Fibroblast of skin of left quadriceps (primary cell): ENCODE results near the gene EPRS1.
A peak's percentile ranks its signal among the peaks of the same experiment; 100 is the strongest.
"Not testable (repeated sequence)": the region's sequence is repeated elsewhere in the genome, so short reads cannot be mapped to it uniquely, and the experiment has no call there.

Experiments used
- DNase-seq, 2 experiments: peaks; one replicate each; pipeline ENCODE4 v3.0.0-alpha.2; 2013; ENCODE audit warnings: low read depth in 2 of 2

EPRS1 gene

GRCh38 chr1:220046052-220046930 is at the start of gene EPRS1:
EPRS1 (minus strand) TSS chr1:220046505; CDS start chr1:220046388, 117 bp downstream.
- DNase-seq = peak; percentile 95 to 96

DNA sequence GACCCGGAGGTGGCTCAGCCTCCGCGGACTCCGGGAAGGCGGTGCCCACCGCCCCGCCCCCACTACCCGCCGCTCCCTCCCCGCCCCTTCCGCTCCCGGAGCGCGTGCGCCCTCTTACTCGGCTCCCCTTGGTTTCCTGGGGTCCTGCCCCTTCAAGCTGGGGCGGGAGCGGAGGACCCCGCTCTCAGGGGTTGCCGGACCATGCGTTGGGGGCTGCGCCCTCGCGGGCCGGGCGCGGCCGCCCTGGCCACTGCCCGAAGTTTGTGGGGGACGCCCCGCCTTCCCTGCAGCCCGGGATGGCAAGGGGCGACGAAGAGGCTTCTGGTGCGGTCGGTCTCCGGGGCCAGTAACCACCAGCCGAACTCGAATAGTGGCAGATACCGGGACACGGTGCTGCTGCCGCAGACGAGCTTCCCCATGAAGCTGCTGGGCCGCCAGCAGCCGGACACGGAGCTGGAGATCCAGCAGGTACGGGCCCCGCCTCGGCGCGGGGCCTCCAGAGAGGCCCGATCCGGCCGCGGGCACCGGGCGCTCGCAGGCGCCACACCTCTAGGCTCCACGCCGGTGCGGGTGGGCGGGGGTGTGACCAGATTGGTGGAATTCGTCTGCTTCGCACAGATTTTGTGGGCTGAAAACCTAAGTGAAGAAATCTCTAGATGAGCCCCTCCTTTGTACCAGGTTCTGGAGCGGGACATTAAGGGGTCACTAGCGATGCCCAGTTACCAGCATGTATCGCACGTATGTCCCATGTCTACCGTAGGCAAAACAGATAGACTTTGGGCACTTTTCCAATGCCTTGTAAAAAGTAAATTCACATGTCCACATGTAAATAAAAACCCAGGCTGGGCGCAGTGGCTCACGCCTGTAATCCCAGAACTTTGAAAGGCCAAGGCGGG is 48.0 kb upstream of the EPRS1 start, which contains the start of gene IARS2:
Gene IARS2, plus strand, starts transcription at position 117 of the 896 bp plus-strand sequence. Its CDS starts 85 bp downstream, at position 202.
- peak; percentile 59 to 63 for DNase-seq

DNA sequence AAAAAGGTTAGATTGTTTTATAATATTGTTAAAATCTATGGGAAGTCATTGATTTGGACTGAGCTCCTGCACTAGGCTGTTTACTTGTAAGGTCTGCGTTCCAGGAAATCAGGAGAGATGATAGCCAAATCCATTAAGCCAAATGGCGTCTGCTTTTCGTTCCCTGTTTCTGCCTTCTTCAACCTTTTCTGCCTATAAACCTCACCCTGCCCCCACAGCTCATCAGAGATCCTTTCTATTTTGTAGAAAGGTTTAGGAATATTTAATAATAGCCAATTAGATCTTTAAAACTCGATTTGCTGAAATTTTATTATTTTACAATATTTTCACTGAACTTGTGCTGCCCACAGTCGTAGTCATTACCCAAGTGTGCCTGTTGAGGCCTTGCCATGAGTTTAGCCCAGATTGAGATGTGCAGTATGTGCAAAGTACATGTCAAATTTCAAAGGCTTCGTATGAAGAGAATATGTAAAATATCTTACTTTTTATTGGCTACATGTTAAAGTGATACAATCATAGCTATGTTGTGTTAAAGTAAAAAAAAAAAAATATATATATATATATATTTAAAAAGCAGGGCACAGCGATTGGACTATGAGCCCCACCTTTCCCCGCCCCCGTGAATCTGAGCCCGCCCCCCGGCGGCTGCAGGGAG is 47.2 kb upstream of the EPRS1 start:
- DNase-seq = no peak

DNA sequence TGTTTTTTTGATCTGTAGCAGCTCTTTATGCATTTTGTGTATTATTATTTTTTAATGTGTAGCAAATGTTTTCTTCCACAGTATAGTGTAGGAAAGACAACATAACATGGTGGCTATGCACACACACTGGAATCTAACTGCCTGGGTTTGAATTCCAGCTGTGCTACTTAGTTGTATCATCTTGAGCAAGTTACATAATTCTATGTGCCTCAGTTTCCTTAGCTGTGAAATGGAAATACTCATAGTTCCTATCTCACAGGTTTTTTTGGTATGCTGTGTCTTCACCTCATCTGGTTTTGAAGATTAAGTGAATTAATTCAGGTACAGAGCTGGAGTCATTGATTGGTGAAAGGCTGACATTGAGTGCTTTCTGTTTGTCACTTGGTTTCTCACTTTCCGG is 46.4 kb upstream of the EPRS1 start:
- no peak for DNase-seq

- peak; percentile 80 to 82 for DNase-seq
Observed at GRCh38 chr1:220089650-220090556, 43.6 kb upstream of the EPRS1 start, which contains the start of gene BPNT1. BPNT1 (minus strand) TSS chr1:220089788; CDS start chr1:220079846, 9,942 bp downstream.

- DNase-seq = not testable (repeated sequence)
Observed at GRCh38 chr1:220086261-220086686, 40.0 kb upstream of the EPRS1 start.

- no peak for DNase-seq
Observed at GRCh38 chr1:220084460-220084859, 38.2 kb upstream of the EPRS1 start.

- DNase-seq = no peak
Observed at GRCh38 chr1:220077887-220078286, 31.6 kb upstream of the EPRS1 start.

- no peak for DNase-seq
Observed at GRCh38 chr1:220076861-220077762, 30.8 kb upstream of the EPRS1 start.

GRCh38 chr1:220067269-220068204 is 21.2 kb upstream of the EPRS1 start:
- DNase-seq = peak; percentile 40

- no peak for DNase-seq
Observed at GRCh38 chr1:220062629-220063028, 16.3 kb upstream of the EPRS1 start.

DNA sequence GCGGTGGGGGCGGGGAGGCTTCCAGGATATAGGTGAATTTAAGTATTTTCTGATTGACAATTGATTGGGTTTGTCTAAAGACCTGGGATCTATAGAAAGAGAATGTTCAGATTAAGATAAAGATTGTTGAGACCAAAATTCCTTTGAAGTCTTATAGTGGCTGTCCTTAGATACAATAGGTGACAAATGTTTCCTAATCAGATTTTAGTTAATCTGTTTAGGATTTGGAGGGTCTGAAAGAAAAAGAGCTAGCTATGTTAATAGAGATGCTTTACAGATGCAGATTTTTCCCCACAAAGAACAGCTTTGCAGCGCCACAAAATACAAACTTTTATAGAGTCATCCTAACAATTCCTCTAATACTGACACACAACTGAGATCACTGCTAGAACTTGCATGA is 14.6 kb upstream of the EPRS1 start:
- no peak for DNase-seq

DNA sequence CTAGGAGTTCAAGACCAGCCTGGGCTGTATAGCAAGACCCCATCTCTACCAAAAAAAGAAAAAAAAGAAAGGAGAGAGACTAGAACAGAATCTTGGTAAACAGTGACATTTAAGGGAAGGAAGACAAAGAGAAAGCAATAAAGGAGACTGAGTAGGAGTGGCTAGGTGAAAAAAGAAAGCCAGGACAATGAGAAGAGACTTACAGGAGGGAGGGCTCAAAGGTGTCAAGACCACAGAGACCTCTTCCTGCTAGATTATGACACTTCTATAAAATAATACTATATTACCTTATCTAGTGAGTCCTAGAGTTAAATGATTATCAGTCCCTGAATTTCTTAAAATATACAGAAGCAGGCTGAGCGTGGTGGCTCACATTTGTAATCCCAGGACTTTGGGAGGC is 10.1 kb upstream of the EPRS1 start:
- DNase-seq = no peak

DNA sequence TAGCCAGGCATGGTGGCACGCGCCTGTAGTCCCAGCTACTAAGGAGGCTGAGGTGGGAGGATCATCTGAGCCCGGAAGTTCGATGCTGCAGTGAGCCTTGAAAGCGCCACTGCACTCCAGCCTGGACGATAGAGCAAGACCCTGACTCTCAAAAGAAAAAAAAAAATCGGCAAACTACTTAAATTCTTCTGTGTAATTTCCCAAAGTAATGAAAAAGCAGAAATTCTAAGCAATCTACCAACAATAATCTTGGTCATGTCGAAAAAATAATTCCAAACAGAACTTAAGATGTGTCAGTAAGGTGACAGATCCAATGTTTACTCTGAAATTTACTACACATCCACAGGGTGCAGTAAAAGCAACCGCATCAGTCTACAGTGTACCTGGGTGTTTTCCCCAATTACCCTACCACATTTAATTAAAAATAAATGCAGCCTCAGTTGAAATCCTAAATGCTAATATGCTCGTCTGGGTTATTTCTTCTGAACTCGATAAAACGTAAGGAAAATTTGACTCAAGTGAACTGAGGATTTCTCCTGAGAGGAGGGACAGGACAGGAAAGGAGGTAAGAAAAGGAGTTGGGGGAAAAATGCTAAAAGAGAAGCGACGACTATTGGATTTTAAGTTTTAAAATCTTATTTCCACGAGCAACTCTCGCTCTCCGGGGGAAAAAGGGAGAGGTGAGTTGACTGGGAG is 801 bp downstream of the EPRS1 start:
- no peak for DNase-seq

DNA sequence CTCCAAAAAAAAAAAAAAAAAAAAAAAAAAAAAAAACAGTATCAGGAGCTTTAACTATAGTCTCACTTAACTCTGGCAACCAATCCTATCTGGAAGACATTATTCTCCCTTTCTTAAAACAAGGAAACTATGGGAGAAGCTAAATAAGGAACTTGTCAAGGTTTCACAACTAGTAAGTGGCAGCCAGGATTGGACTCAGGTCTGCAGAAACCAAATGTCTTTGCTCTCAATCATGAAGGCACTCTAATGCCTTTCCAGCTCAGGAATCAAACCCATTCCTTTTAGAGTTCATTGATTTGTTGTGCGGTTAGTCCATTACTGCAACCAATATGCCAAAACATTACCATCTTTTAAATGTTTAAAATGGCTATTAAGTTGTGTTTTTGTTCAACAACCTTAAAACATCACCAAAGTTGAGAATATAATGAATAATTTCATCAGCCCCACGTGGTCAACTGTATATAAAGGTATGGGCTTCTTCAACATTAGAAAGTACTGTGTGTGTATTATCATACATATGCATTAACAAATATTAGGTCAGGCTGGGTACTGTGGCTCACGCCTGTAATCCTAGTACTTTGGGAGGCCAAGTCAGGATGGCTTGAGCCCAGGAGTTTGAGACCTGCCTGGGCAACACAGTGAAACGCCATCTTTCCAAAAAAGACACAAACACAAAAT is 1.5 kb downstream of the EPRS1 start:
- no peak for DNase-seq

- DNase-seq = no peak
Observed at GRCh38 chr1:220043646-220044045, 2.7 kb downstream of the EPRS1 start.

DNA sequence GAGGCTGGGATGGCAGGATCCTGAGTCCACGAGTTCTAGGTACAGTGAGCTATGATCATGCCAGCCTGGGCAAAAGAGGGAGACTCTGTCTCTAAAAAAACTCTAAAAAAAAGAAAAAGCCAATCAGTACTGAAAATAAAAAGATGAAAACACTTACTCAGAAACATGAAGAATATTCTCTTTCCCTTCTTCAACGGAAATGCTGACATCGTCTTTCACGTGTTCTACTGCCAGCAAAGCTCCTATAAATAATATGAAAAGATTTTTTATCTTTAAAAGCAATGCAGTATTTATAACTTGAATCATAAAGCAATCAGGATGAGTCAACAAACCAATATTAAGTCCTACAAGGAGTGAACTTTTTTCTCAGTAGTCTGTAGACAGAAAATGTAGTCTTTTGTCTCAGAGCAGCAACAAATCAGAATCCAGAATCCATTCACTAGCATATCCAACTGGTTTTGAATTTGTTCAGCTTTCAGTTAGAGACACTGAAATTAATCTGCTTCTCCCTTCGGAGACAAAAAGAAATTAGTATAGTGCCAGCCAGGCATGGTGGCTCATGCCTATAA is 6.2 kb downstream of the EPRS1 start:
- no peak for DNase-seq
